GM13977 (cell line): ENCODE data around the gene MAP3K2.

Experiments
- DNase-seq: peaks from one replicate; pipeline ENCODE4 v3.0.0; 2012; ENCODE audit warnings: low spot score
- CTCF ChIP-seq: IDR thresholded peaks from 2 replicates; pipeline ENCODE4 v1.5.1; 2012; ENCODE audit warnings: mild to moderate bottlenecking, control low read depth; ENCODE audit not compliant: insufficient read depth; ENCODE audit errors: extremely low read depth, missing control alignments
- in situ Hi-C: fragments of 300-500 bp; cut with MboI; formaldehyde crosslinking; loops from one replicate; pipeline ENCODE4 v1.12.0; 2022; ENCODE audit warnings: low sequenced_read_pairs, low pct_unique_long_range_greater_than_20kb, mixed read lengths, inconsistent platforms; ENCODE audit not compliant: unreplicated experiment

The MAP3K2 gene

GRCh38 chr2:127416506-127417001 lies 28.8 kb upstream of the MAP3K2 start:
- in situ Hi-C loops, result no loop called here
- TF ChIP-seq CTCF, result no peak
- DNase-seq, result no peak

- peak; percentile 84 for DNase-seq
- peak; percentile 86 for TF ChIP-seq CTCF
- in situ Hi-C loops, result no loop called here
Measured at GRCh38 chr2:127415593-127416505, 28.1 kb upstream of the MAP3K2 start.

- TF ChIP-seq CTCF, result no peak
- DNase-seq, result no peak
- in situ Hi-C loops, result no loop called here
Measured at GRCh38 chr2:127414638-127415592, 27.1 kb upstream of the MAP3K2 start.

GRCh38 chr2:127413782-127414637 lies 26.2 kb upstream of the MAP3K2 start:
- no peak for DNase-seq
- in situ Hi-C loops, result no loop called here
- no peak for TF ChIP-seq CTCF

- DNase-seq, result no peak
- TF ChIP-seq CTCF, result no peak
- in situ Hi-C loops, result no loop called here
Measured at GRCh38 chr2:127413200-127413599, 25.4 kb upstream of the MAP3K2 start.
